GM19351 (cell line): ENCODE data around the gene EFEMP2.

Source experiments
- ATAC-seq: cut with Tn5 transposase; IDR thresholded peaks from one replicate; pipeline ENCODE4 v1.9.1; 2021; ENCODE audit warnings: mild to moderate bottlenecking, moderate library complexity; ENCODE audit not compliant: unreplicated experiment

EFEMP2 gene

GRCh38 chr11:65872586-65873317, at the start of gene EFEMP2:
TSS of gene EFEMP2 (minus strand) at chr11:65872800. CDS start at chr11:65872354, 446 bp downstream.
- no peak for ATAC-seq

GRCh38 chr11:65921876-65922275, 49.3 kb upstream of the EFEMP2 start:
- no peak for ATAC-seq

GRCh38 chr11:65921033-65921555, 48.5 kb upstream of the EFEMP2 start:
- ATAC-seq, result no peak

GRCh38 chr11:65920372-65920802, 47.8 kb upstream of the EFEMP2 start:
- ATAC-seq, result no peak

- ATAC-seq, result peak; percentile 32
Measured at GRCh38 chr11:65919573-65920371, 47.2 kb upstream of the EFEMP2 start.

- peak; percentile 85 for ATAC-seq
Measured at GRCh38 chr11:65919141-65919572, 46.6 kb upstream of the EFEMP2 start, which contains the start of gene DRAP1. TSS of gene DRAP1 (plus strand) at chr11:65919426. CDS start at chr11:65919502, 76 bp downstream.

- ATAC-seq, result peak; percentile 52
Measured at GRCh38 chr11:65918211-65919140, 45.9 kb upstream of the EFEMP2 start, which contains the start of gene C11orf68. TSS of gene C11orf68 (minus strand) at chr11:65919062. CDS start at chr11:65919031, 31 bp downstream.

- ATAC-seq, result no peak
Measured at GRCh38 chr11:65917434-65918210, 45.0 kb upstream of the EFEMP2 start.

GRCh38 chr11:65917077-65917433, 44.5 kb upstream of the EFEMP2 start:
- no peak for ATAC-seq

GRCh38 chr11:65916391-65916790, 43.8 kb upstream of the EFEMP2 start:
- ATAC-seq, result no peak

GRCh38 chr11:65915821-65916251, 43.2 kb upstream of the EFEMP2 start:
- ATAC-seq, result no peak

- ATAC-seq, result no peak
Measured at GRCh38 chr11:65915101-65915820, 42.7 kb upstream of the EFEMP2 start.

- ATAC-seq, result no peak
Measured at GRCh38 chr11:65912845-65913244, 40.2 kb upstream of the EFEMP2 start.

GRCh38 chr11:65911682-65912568, 39.3 kb upstream of the EFEMP2 start:
- ATAC-seq, result no peak

- ATAC-seq, result no peak
Measured at GRCh38 chr11:65907878-65908277, 35.3 kb upstream of the EFEMP2 start.

- no peak for ATAC-seq
Measured at GRCh38 chr11:65906602-65907001, 34.0 kb upstream of the EFEMP2 start.

GRCh38 chr11:65903715-65904114, 31.1 kb upstream of the EFEMP2 start:
- ATAC-seq, result no peak

GRCh38 chr11:65903068-65903481, 30.5 kb upstream of the EFEMP2 start:
- no peak for ATAC-seq
